Activated effector memory CD4-positive, alpha-beta T cell treated with Interleukin-2 at 50 U/mL for 16 hours (primary cell): ENCODE data around the gene EFHD1.
"Not testable (repeated sequence)": the region's sequence is repeated elsewhere in the genome, so short reads cannot be mapped to it uniquely, and the experiment has no call there.

Experiments used
- DNase-seq: peaks from one replicate; pipeline ENCODE4 v3.0.0-alpha.2; 2020

Gene EFHD1

DNA sequence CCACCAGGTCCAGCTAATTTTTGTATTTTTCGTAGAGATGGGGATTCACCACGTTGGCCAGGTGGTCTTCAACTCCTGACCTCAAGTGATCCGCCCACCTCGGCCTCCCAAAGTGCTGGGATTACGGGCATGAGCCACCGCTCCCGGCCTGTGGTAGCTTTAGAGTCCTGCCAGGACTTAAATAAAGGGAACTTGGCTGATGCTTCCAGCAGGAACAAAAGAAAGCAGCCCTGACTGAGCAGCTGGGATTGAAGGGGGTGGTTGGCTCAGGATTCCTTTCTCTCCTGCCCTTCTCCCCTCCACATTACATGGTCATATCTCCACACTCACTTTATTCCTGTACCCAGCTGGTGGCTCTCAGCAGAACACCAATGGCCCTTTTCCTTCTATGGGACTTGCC is 20.0 kb downstream of the EFHD1 start:
- no peak for DNase-seq

DNA sequence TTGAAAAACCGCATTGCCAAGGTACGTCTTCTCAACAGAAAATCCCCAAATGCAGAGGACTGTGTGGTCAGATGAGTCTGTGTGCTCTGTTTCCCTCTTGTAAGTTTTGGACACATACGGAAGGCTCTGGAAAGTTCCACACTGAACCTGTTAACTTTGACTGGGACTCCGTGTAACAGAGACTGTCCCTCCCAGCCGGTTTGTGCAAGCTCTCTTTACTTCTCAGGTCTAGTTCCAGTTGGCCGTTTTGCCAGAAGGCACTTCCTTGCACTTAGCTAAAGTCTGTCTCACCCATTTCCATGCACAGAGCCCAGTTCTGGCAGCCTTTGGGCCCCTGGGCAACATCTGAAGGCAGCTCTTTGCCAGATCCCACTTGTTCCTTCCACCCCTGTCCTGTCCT is 22.0 kb downstream of the EFHD1 start:
- no peak for DNase-seq

GRCh38 chr2:232658217-232658785 is 24.9 kb downstream of the EFHD1 start:
- DNase-seq, result no peak

DNA sequence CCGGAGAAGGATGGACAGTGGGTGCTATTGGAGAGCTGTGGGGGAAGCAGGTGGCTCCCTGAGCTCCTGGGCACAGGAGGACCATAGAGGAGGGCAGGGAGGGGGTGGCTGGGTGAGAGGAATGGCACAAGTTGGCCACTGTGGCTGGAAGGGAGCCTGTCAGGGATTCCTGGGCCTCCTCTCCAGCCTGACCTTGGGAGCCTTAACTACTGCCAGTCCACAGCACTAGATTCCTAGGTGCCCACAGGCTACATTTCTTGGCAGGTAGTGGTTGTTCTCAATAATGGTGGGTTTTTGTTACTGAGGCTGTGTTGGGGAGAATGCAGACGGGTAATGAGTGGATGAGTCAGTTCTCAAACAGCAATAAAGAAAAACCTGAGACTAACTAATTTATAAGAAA is 26.0 kb downstream of the EFHD1 start:
- DNase-seq, result no peak

- no peak for DNase-seq
These were observed 29.3 kb downstream of the EFHD1 start for GRCh38 chr2:232662486-232663260.

DNA sequence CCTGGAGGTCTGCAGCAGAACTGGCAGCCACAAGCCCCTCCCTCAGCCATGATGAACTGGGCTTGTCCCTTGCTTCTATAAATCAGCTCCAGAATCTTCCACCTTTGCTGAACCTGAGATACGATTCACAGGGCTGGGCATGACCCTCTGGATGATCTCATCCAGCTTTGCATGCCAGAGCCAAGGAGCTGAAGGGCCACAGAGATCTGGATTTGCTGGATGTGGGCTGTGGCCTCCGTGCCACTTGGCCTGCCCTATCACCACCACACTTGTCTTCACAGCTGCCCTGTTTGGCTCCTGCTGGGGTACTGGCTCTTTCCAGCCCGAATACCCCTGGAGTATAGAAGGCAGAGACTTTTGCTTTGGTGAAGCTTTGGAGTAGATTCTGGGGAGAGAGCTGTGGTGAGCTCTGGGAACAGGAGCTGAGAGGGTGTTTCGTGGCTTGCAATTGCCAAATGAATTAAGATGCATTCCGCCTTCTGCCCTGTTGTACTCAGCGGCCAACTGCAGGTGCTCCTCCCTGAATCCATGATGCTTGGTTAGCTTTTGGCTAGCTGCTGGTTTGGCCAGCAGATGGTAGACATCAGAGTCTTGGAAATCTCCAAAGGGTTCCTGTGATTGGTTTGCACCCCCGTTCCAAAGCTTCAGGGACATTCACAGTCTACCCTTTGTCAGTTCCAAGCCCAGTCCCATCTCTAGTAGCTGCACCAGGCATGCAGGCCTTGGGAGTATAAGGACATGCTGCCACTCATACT is 32.8 kb downstream of the EFHD1 start:
- no peak for DNase-seq

- DNase-seq, result no peak
These were observed 34.7 kb downstream of the EFHD1 start for GRCh38 chr2:232667989-232668583.

GRCh38 chr2:232668805-232669444 is 35.5 kb downstream of the EFHD1 start:
- DNase-seq, result no peak

- DNase-seq, result no peak
These were observed 39.2 kb downstream of the EFHD1 start for GRCh38 chr2:232672588-232672987.

- no peak for DNase-seq
These were observed 41.1 kb downstream of the EFHD1 start for GRCh38 chr2:232674491-232674890.

GRCh38 chr2:232675381-232675780 is 42.0 kb downstream of the EFHD1 start:
- no peak for DNase-seq

DNA sequence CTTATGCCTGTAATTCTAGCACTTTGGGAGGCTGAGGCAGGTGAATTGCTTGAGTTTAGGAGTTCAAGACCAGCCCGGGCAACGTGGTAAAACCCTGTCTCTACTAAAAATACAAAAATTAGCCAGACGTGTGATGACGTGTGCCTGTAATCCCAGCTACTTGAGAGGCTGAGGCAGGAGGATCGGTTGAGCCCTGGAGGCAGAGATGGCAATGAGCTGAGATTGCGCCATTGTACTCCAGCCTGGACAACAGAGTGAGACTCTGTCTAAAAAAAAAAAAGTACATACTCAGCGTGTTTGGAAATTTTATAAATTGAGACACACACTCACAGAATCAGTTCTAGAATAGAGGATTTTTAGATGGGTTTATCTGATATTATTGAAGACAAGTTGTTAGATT is 46.6 kb downstream of the EFHD1 start:
- DNase-seq, result no peak

GRCh38 chr2:232681527-232681926 is 48.1 kb downstream of the EFHD1 start:
- no peak for DNase-seq

GRCh38 chr2:232683368-232683767 is 50.0 kb downstream of the EFHD1 start:
- no peak for DNase-seq

DNA sequence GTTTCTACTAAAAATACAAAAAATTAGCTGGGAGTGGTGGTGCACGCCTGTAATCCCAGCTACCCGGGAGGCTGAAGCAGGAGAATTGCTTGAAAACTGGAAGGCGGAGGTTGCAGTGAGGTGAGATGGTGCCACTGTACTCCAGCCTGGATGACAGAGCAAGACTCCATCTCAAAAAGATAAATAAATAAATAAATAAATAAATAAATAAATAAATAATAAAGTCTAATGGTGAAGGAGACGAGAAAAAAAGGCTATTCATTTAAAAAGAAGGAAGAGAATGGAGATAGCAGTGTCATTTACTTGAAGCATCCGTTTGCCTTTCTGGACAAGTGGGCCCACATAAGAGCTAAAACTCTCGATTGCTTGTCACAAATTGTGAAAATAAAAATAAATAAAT is 52.0 kb downstream of the EFHD1 start:
- not testable (repeated sequence) for DNase-seq

DNA sequence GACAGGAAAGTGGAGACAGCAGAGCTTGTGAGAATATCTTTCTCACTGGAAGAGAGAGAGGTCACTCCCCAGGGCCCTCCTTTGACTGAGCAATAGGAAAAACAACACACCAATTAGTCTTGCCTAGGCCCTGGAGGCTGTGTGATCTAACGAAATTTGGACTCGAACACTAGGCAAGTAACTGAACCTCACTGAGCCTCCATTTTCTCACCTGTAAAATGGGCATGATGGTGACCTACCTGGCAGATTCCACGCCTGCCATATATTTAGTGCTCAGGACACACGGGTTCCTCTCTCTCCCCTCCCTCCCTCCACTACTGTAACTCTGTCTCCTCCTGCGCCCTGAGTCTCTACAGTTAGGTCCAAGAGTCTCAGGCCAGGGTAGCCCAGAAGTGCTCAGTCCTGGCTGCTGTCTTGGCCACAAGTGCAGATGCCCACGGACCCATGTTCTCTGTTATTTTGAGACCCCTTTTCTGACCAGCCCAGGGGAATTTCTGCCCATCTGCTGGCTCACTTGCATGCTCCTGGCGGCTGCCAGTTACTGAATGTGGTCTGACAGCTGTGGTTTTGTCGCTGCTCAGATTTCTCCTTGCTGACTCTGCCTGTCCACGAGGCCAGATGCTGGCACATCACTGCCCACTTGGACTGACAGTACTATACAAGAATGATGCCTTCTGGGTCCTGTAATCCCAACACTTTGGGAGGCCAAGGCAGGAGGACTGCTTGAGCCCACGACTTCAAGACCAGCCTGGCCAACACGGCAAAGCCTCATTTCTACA is 54.2 kb downstream of the EFHD1 start:
- no peak for DNase-seq

DNA sequence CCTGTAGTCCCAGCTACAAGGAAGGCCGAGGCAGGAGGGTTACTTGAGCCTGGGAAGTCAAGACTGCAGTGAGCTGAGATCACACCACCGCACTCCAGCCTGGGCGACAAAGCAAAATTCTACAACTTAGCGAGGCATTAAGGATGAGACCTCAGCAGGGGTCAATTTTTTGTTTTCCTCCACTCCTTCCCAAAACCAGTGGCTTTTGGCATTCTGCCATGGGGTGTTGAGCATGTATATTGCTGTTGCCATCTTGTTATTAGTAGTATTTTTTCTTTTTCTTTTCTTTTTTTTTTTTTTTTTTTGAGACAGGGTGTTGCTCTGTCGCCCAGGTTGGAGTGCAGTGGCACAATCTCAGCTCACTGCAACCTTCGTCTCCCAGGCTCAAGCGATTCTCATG is 54.8 kb downstream of the EFHD1 start:
- no peak for DNase-seq

- no peak for DNase-seq
These were observed 55.9 kb downstream of the EFHD1 start for GRCh38 chr2:232689152-232689910.

DNA sequence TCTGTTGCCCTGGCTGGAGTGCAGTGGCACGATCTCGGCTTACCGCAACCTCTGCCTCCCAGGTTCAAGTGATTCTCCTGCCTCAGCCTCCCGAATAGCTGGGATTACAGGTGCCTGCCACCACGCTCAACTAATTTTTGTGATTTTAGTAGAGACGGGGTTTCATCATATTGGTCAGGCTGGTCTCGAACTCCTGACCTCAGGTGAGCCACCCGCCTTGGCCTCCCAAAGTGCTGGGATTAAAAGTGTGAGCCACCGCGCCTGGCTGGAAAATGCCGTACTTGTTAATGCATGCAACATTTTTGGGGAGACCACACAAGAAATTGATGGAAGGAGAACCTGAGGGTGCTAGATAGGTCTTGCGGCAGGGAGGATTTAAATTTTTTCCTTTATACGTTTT is 57.7 kb downstream of the EFHD1 start:
- DNase-seq, result not testable (repeated sequence)

DNA sequence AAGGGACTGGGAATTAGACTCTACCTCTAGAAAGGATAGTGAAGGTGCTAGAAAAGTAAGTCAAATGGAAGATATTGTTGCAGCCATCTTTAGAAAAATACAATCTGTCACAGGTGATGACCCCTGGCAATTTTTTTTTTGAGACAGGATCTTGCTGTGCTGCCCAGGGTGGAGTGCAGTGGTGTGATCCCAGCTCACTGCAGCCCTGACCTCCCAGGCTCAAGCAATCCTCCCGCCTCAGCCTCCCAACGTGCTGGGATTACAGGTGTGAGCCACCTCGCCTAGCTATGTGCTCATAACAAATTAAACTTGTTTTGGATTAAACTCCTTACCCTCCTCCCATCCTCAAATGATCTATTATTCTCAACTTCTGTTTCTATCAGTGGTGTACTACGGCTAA is 59.9 kb downstream of the EFHD1 start:
- no peak for DNase-seq

GRCh38 chr2:232696609-232697058 is 63.2 kb downstream of the EFHD1 start:
- no peak for DNase-seq
